Measurements from ENCODE around the gene CCNI.
"Not testable (repeated sequence)": the region's sequence is repeated elsewhere in the genome, so short reads cannot be mapped to it uniquely, and the experiment has no call there.

CCNI gene

GRCh38 chr4:77075869-77076799 lies at the start of gene CCNI:
CCNI (minus strand) TSS chr4:77075989; CDS start chr4:77066362, 9,627 bp downstream.
- DNase-seq (ENCODE audit: extremely low read depth in 1 of 2, low read depth in 1 of 2) = peak; percentile 87 to 88

GRCh38 chr4:77124576-77124975 lies 48.8 kb upstream of the CCNI start:
- DNase-seq (ENCODE audit: extremely low read depth in 1 of 2, low read depth in 1 of 2) = no peak

- DNase-seq (ENCODE audit: extremely low read depth in 1 of 2, low read depth in 1 of 2) = no peak
These were observed 47.6 kb upstream of the CCNI start for GRCh38 chr4:77123411-77123810.

GRCh38 chr4:77122656-77123055 lies 46.9 kb upstream of the CCNI start:
- no peak for DNase-seq (ENCODE audit: extremely low read depth in 1 of 2, low read depth in 1 of 2)

- no peak for DNase-seq (ENCODE audit: extremely low read depth in 1 of 2, low read depth in 1 of 2)
These were observed 46.0 kb upstream of the CCNI start for GRCh38 chr4:77121736-77122240.

GRCh38 chr4:77120886-77121508 lies 45.2 kb upstream of the CCNI start:
- DNase-seq (ENCODE audit: extremely low read depth in 1 of 2, low read depth in 1 of 2) = no peak

- no peak for DNase-seq (ENCODE audit: extremely low read depth in 1 of 2, low read depth in 1 of 2)
These were observed 41.9 kb upstream of the CCNI start for GRCh38 chr4:77117721-77118120.

- DNase-seq (ENCODE audit: extremely low read depth in 1 of 2, low read depth in 1 of 2) = no peak
These were observed 37.3 kb upstream of the CCNI start for GRCh38 chr4:77113069-77113468.

GRCh38 chr4:77110730-77111129 lies 34.9 kb upstream of the CCNI start:
- DNase-seq (ENCODE audit: extremely low read depth in 1 of 2, low read depth in 1 of 2) = no peak

- no peak for DNase-seq (ENCODE audit: extremely low read depth in 1 of 2, low read depth in 1 of 2)
These were observed 29.2 kb upstream of the CCNI start for GRCh38 chr4:77104791-77105540.

- DNase-seq (ENCODE audit: extremely low read depth in 1 of 2, low read depth in 1 of 2) = no peak
These were observed 28.6 kb upstream of the CCNI start for GRCh38 chr4:77104388-77104787.

GRCh38 chr4:77100234-77100633 lies 24.4 kb upstream of the CCNI start:
- DNase-seq (ENCODE audit: extremely low read depth in 1 of 2, low read depth in 1 of 2) = no peak

GRCh38 chr4:77097611-77098010 lies 21.8 kb upstream of the CCNI start:
- no peak for DNase-seq (ENCODE audit: extremely low read depth in 1 of 2, low read depth in 1 of 2)

GRCh38 chr4:77095101-77095821 lies 19.5 kb upstream of the CCNI start:
- DNase-seq (ENCODE audit: extremely low read depth in 1 of 2, low read depth in 1 of 2) = peak; percentile 46 to 59

- DNase-seq (ENCODE audit: extremely low read depth in 1 of 2, low read depth in 1 of 2) = no peak
These were observed 18.7 kb upstream of the CCNI start for GRCh38 chr4:77094496-77094895.

GRCh38 chr4:77093401-77093800 lies 17.6 kb upstream of the CCNI start:
- DNase-seq (ENCODE audit: extremely low read depth in 1 of 2, low read depth in 1 of 2) = no peak

- no peak for DNase-seq (ENCODE audit: extremely low read depth in 1 of 2, low read depth in 1 of 2)
These were observed 17.2 kb upstream of the CCNI start for GRCh38 chr4:77092975-77093374.

GRCh38 chr4:77089866-77090265 lies 14.1 kb upstream of the CCNI start:
- no peak for DNase-seq (ENCODE audit: extremely low read depth in 1 of 2, low read depth in 1 of 2)

- not testable (repeated sequence) for DNase-seq (ENCODE audit: extremely low read depth in 1 of 2, low read depth in 1 of 2)
These were observed 11.2 kb upstream of the CCNI start for GRCh38 chr4:77087027-77087426.

- no peak for DNase-seq (ENCODE audit: extremely low read depth in 1 of 2, low read depth in 1 of 2)
These were observed 8.3 kb upstream of the CCNI start for GRCh38 chr4:77084019-77084639.

Data from stimulated activated CD8-positive, alpha-beta memory T cell treated with anti-CD3 and anti-CD28 coated beads, Interleukin-7, amount 100 ng/mL, for 48 hours (primary cell).